ENCODE measurements around the gene IFNA1.

DNA sequence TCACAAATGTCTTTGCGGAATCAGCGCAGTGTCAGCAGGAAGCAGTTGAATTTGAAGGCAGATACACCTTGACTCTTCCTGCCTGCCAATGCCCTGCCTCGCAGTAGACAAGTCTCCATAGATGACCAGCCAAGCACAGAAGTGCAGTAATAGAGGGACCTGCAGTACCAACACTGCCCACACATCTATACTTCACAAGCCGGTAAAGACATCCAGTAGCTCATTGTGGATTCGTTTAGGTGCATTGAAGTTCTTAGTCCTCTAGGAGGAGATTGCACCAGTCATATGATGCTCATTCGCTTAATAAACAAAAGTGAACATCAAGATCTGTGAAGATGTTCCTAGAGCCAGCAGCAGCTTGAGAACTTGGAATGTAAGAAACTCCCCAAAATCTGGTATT, 48.0 kb upstream of the IFNA1 start:
- TF ChIP-seq, protein P1, sequence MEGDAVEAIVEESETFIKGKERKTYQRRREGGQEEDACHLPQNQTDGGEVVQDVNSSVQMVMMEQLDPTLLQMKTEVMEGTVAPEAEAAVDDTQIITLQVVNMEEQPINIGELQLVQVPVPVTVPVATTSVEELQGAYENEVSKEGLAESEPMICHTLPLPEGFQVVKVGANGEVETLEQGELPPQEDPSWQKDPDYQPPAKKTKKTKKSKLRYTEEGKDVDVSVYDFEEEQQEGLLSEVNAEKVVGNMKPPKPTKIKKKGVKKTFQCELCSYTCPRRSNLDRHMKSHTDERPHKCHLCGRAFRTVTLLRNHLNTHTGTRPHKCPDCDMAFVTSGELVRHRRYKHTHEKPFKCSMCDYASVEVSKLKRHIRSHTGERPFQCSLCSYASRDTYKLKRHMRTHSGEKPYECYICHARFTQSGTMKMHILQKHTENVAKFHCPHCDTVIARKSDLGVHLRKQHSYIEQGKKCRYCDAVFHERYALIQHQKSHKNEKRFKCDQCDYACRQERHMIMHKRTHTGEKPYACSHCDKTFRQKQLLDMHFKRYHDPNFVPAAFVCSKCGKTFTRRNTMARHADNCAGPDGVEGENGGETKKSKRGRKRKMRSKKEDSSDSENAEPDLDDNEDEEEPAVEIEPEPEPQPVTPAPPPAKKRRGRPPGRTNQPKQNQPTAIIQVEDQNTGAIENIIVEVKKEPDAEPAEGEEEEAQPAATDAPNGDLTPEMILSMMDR (IDR thresholded peaks at IDR 0.05), result peak in 1 of 5 experiments; percentile 8
- TF ChIP-seq POLR2A (IDR thresholded peaks at IDR 0.05), result no peak
- TF ChIP-seq EP300 (IDR thresholded peaks at IDR 0.05), result no peak

Measured in tibial nerve (tissue), 4 donors.